ENCODE data around the gene TXNIP.

GRCh38 chr1:146029117-146029516 is 32.7 kb upstream of the TXNIP start:
- TF ChIP-seq, protein P1, sequence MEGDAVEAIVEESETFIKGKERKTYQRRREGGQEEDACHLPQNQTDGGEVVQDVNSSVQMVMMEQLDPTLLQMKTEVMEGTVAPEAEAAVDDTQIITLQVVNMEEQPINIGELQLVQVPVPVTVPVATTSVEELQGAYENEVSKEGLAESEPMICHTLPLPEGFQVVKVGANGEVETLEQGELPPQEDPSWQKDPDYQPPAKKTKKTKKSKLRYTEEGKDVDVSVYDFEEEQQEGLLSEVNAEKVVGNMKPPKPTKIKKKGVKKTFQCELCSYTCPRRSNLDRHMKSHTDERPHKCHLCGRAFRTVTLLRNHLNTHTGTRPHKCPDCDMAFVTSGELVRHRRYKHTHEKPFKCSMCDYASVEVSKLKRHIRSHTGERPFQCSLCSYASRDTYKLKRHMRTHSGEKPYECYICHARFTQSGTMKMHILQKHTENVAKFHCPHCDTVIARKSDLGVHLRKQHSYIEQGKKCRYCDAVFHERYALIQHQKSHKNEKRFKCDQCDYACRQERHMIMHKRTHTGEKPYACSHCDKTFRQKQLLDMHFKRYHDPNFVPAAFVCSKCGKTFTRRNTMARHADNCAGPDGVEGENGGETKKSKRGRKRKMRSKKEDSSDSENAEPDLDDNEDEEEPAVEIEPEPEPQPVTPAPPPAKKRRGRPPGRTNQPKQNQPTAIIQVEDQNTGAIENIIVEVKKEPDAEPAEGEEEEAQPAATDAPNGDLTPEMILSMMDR (IDR thresholded peaks at IDR 0.05) = no peak
- no peak for TF ChIP-seq POLR2A (IDR thresholded peaks at IDR 0.05)
